Neutrophil (primary cell): ENCODE results near the gene LY6G6D.

Experiments
- H3K27ac ChIP-seq: fragments of 200-600 bp; sonication (generic); 2 replicates; pipeline ENCODE4 v1.5.1; 2016; ENCODE audit warnings: mild to moderate bottlenecking, moderate library complexity
- H3K27me3 ChIP-seq: fragments of 200-600 bp; sonication (generic); 2 replicates; pipeline ENCODE4 v1.6.0; 2016; ENCODE audit warnings: mild to moderate bottlenecking
- H3K36me3 ChIP-seq: fragments of 200-600 bp; sonication (generic); 2 replicates; pipeline ENCODE4 v1.5.1; 2017
- H3K4me1 ChIP-seq, 2 experiments: fragments of 200-600 bp in 1 of 2; sonication (generic) in 1 of 2; 1 replicate in 1 of 2; 2 replicates in 1 of 2; pipeline versions ENCODE4 v1.5.1 to v1.6.1; 2013 to 2016; ENCODE audit warnings: low read depth in 1 of 2, low read length in 1 of 2, mild to moderate bottlenecking in 1 of 2, moderate library complexity in 1 of 2; ENCODE audit not compliant: control insufficient read depth in 1 of 2, insufficient read depth in 1 of 2
- H3K4me3 ChIP-seq, 2 experiments: fragments of 200-600 bp in 1 of 2; sonication (generic) in 1 of 2; 1 replicate in 1 of 2; 2 replicates in 1 of 2; pipeline ENCODE4 v1.5.1; 2013 to 2016; ENCODE audit warnings: low read depth in 1 of 2, low read length in 1 of 2, mild to moderate bottlenecking in 1 of 2, moderate library complexity in 1 of 2
- H3K9me3 ChIP-seq: fragments of 200-600 bp; sonication (generic); 2 replicates; pipeline ENCODE4 v1.5.1; 2016
- CTCF ChIP-seq: fragments of 200-600 bp; sonication (generic); IDR thresholded peaks from 2 replicates; pipeline ENCODE4 v1.5.1; 2016; ENCODE audit warnings: antibody characterized with exemption

LY6G6D gene

GRCh38 chr6:31717499-31718222, 2.5 kb downstream of the LY6G6D start:
- no peak overlapping the region for H3K27ac ChIP-seq
- no peak overlapping the region for H3K4me3 ChIP-seq

GRCh38 chr6:31718265-31718664, 3.1 kb downstream of the LY6G6D start:
- no peaks in the 10 kb centered on the region for H3K9me3 ChIP-seq
- H3K27ac ChIP-seq = no peak overlapping the region
- TF ChIP-seq CTCF = no peak
- peaks cover 5% of the 10 kb centered on the region for H3K27me3 ChIP-seq
- H3K36me3 ChIP-seq = no peaks in the 10 kb centered on the region
- no peaks in the 10 kb centered on the region for H3K4me1 ChIP-seq
- H3K4me3 ChIP-seq = no peak overlapping the region

More at GRCh38 chr6:31717499-31718222, 2.5 kb downstream of the LY6G6D start:
- Histone ChIP-seq H3K27me3 (no peaks in the 10 kb centered on the region), H3K36me3 (no peaks in the 10 kb centered on the region), H3K4me1 (no peaks in the 10 kb centered on the region), H3K9me3 (no peaks in the 10 kb centered on the region)
- TF ChIP-seq CTCF = no peak

GRCh38 chr6:31719001-31719400, 3.9 kb downstream of the LY6G6D start:
- Histone ChIP-seq H3K36me3 (peaks cover 2% of the 10 kb centered on the region), H3K27me3 (peaks cover 12% of the 10 kb centered on the region), H3K4me3 (no peak overlapping the region), H3K27ac (no peak overlapping the region), H3K4me1 (no peaks in the 10 kb centered on the region), H3K9me3 (no peaks in the 10 kb centered on the region)
- TF ChIP-seq CTCF = no peak

DNA sequence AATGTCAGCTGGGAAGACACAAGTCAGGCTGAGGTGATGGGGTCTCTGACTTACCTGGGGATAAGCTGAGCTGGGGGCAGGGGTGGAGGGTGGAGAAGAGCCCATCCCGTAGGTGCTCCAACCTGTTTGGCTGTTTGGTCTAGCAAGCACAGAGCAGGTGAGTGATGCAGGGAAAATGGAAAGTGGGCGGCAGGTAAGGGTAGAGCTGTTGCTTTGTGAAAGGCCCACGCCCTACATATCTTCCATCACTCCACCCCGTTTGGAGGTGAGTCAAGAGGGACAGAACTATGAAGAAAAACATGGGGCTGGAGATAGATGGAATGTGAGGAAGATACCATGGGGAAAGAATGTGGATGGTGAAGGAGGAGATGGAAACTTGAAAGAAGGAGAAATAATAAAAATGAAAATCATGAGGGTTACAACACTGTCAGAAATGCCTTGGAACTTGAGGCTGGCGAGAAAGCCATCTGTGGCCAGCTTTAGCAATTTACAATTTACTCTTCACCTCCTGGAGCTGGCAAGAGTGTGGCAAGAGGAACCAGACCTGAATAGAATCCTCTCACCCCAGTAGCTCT, 5.1 kb downstream of the LY6G6D start:
- TF ChIP-seq CTCF = no peak

DNA sequence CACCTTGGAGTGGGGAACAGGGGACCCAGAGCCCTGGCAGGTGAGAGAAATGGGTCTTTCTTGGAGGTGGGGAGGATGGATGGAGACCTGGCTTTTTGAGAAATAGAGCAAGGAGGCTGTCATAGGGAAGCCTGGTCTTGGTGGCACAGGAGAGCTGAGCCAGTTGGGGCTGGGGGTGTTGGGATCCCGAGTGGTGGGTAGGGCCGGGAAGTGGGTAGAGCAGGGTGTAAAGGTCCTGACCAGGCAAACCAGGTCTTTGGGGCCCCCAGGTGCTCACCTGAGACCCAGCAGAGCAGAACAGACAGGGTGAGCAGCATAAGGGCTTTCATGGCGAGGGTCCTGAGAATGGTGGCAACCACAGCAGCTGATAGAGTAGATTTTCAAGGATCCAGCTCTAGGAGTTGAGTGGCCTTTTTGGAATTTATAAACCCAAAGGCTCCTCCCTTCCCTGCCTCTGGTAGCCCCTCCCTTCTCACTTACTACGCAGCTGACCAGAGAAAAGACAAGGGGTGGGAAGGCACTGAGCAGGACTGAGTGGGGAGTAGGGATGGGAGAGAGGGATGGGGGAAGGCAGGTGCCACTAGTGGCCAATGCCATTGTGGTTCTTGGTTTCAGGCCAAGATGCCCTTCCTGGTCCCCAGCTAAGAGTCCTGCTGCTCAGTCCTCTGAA, 6.3 kb downstream of the LY6G6D start, which contains the start of gene LY6G6C:
LY6G6C (minus strand) TSS at position 396 of the 670 bp plus-strand sequence; CDS start at position 329, 67 bp downstream.
- Histone ChIP-seq H3K4me3 (no peak within 1 kb of the TSS), H3K36me3 (peaks cover 11% of the 10 kb centered on the region), H3K4me1 (peaks cover 9 to 10% of the 10 kb centered on the region in 2 experiments), H3K27me3 (peaks cover 12% of the 10 kb centered on the region), H3K27ac (no peak within 1 kb of the TSS), H3K9me3 (no peaks in the 10 kb centered on the region)
- TF ChIP-seq CTCF = no peak

More for the DNA sequence above, 5.1 kb downstream of the LY6G6D start:
- Histone ChIP-seq H3K27me3 (peaks cover 12% of the 10 kb centered on the region), H3K9me3 (no peaks in the 10 kb centered on the region), H3K4me1 (no peaks in the 10 kb centered on the region), H3K4me3 (no peak overlapping the region), H3K27ac (no peak overlapping the region), H3K36me3 (peaks cover 5% of the 10 kb centered on the region)
